K562 (cell line): ENCODE results near the gene CNOT6L.

ENCODE experiments used
- ATF7 ChIP-seq: fragments of 450-650 bp; IDR thresholded peaks from 2 replicates; pipeline ENCODE4 v1.7.1; 2014; ENCODE audit warnings: mild to moderate bottlenecking, moderate library complexity
- KLF13 ChIP-seq: fragments of 450-650 bp; IDR thresholded peaks from 2 replicates; pipeline ENCODE4 v1.6.1; 2016; ENCODE audit warnings: missing genetic modification characterization, low read depth, mild to moderate bottlenecking, missing compliant biosample characterization, moderate library complexity, borderline replicate concordance
- MTA2 ChIP-seq: fragments of 450-650 bp; IDR thresholded peaks from 2 replicates; pipeline ENCODE4 v1.6.1; 2016; ENCODE audit warnings: low read depth
- NCOA4 ChIP-seq: fragments of 450-650 bp; IDR thresholded peaks from 2 replicates; pipeline ENCODE4 v1.6.1; 2018; ENCODE audit warnings: mild to moderate bottlenecking; ENCODE audit not compliant: partially characterized antibody
- NR1H2 ChIP-seq: sonication (generic); formaldehyde crosslinking; IDR thresholded peaks from 2 replicates; pipeline ENCODE4 v1.4.0; 2020; ENCODE audit warnings: mild to moderate bottlenecking, missing genetic modification reagents
- NRF1 ChIP-seq, 2 experiments: fragments of 450-650 bp; IDR thresholded peaks in 1 of 2; conservative IDR thresholded peaks in 1 of 2; 2 replicates each; pipeline ENCODE4 v1.6.1; 2014; ENCODE audit warnings: mild to moderate bottlenecking in 2 of 2
- POLR2AphosphoS5 ChIP-seq: IDR thresholded peaks from 2 replicates; pipeline ENCODE4 v1.6.1; 2011; ENCODE audit warnings: mild to moderate bottlenecking, low read depth, low read length, moderate library complexity; ENCODE audit not compliant: control insufficient read depth, insufficient read depth
- SAP30 ChIP-seq: fragments of 200-600 bp; sonication (generic); IDR thresholded peaks from 2 replicates; pipeline ENCODE4 v1.6.1; 2012; ENCODE audit warnings: borderline replicate concordance, low read depth, mild to moderate bottlenecking, moderate library complexity, low read length, control low read depth, inconsistent platforms; ENCODE audit not compliant: insufficient read depth, poor library complexity, severe bottlenecking
- SMAD1 ChIP-seq: fragments of 150-350 bp; IDR thresholded peaks from 2 replicates; pipeline ENCODE4 v1.6.1; 2014; ENCODE audit warnings: low read length, low read depth; ENCODE audit not compliant: partially characterized antibody
- SMARCC2 ChIP-seq: fragments of 450-650 bp; IDR thresholded peaks from 2 replicates; pipeline ENCODE4 v1.6.1; 2017; ENCODE audit warnings: antibody characterized with exemption, moderate library complexity, mild to moderate bottlenecking, low read depth
- ZNF197 ChIP-seq: fragments of 200-800 bp; sonication (Bioruptor generic); IDR thresholded peaks from 2 replicates; pipeline ENCODE4 v1.6.1; 2016; ENCODE audit warnings: low read depth, missing genetic modification characterization, missing compliant biosample characterization
- TF ChIP-seq, protein P1 (sequence below), 2 experiments: fragments of 450-650 bp in 1 of 2; IDR thresholded peaks; 2 replicates each; pipeline ENCODE4 v1.6.1; 2011 to 2017; ENCODE audit warnings: low read depth in 2 of 2, antibody characterized with exemption in 1 of 2, borderline replicate concordance in 1 of 2, low read length in 1 of 2, mild to moderate bottlenecking in 1 of 2, mixed read lengths in 1 of 2; ENCODE audit not compliant: control insufficient read depth in 1 of 2
- TF ChIP-seq, protein P2 (sequence below), 3 experiments: IDR thresholded peaks in 2 of 3; conservative IDR thresholded peaks in 1 of 3; 2 replicates each; pipeline ENCODE4 v1.5.1; 2011 to 2012; ENCODE audit warnings: low read length in 3 of 3, mild to moderate bottlenecking in 3 of 3, control low read depth in 2 of 3, improper control_type of control experiment in 1 of 3, inconsistent platforms in 1 of 3, low read depth in 1 of 3, mixed read lengths in 1 of 3, moderate library complexity in 1 of 3; ENCODE audit not compliant: insufficient read depth in 2 of 3

DNA sequence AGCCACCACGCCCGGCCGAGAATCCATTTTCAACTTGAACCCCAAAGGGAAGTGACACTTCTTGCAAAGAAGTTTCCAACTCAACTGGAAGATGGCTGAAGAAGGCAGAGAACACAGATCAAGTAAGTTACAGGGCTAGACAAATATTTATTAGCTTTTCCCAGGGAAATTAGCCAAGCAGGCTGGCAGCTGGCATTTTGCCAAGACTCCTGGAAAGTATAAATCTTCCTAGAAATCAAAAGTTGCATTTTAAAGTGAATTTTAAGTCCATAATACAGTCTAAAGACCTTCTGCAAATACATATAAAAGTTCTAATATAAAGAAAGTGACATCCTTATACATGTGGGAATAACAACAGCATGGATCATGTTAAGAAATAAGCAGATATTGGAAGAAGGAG lies 40.1 kb upstream of the CNOT6L start:
- TF ChIP-seq, protein P1, sequence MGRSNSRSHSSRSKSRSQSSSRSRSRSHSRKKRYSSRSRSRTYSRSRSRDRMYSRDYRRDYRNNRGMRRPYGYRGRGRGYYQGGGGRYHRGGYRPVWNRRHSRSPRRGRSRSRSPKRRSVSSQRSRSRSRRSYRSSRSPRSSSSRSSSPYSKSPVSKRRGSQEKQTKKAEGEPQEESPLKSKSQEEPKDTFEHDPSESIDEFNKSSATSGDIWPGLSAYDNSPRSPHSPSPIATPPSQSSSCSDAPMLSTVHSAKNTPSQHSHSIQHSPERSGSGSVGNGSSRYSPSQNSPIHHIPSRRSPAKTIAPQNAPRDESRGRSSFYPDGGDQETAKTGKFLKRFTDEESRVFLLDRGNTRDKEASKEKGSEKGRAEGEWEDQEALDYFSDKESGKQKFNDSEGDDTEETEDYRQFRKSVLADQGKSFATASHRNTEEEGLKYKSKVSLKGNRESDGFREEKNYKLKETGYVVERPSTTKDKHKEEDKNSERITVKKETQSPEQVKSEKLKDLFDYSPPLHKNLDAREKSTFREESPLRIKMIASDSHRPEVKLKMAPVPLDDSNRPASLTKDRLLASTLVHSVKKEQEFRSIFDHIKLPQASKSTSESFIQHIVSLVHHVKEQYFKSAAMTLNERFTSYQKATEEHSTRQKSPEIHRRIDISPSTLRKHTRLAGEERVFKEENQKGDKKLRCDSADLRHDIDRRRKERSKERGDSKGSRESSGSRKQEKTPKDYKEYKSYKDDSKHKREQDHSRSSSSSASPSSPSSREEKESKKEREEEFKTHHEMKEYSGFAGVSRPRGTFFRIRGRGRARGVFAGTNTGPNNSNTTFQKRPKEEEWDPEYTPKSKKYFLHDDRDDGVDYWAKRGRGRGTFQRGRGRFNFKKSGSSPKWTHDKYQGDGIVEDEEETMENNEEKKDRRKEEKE (IDR thresholded peaks at IDR 0.05; ENCODE audit: borderline replicate concordance in 1 of 2, control insufficient read depth in 1 of 2, low read depth in 2 of 2, low read length in 1 of 2), result no peak
- TF ChIP-seq SAP30 (no peak), NR1H2 (CRISPR knock-in tag) (no peak), KLF13 (no peak), SMAD1 (no peak), SMARCC2 (no peak), ATF7 (no peak), MTA2 (no peak), POLR2AphosphoS5 (no peak), NRF1 (conservative IDR thresholded peaks at IDR 0.05 in 1 of 2, IDR thresholded peaks at IDR 0.05 in 1 of 2) (no peak), ZNF197 (no peak), NCOA4 (no peak)
- TF ChIP-seq, protein P2, sequence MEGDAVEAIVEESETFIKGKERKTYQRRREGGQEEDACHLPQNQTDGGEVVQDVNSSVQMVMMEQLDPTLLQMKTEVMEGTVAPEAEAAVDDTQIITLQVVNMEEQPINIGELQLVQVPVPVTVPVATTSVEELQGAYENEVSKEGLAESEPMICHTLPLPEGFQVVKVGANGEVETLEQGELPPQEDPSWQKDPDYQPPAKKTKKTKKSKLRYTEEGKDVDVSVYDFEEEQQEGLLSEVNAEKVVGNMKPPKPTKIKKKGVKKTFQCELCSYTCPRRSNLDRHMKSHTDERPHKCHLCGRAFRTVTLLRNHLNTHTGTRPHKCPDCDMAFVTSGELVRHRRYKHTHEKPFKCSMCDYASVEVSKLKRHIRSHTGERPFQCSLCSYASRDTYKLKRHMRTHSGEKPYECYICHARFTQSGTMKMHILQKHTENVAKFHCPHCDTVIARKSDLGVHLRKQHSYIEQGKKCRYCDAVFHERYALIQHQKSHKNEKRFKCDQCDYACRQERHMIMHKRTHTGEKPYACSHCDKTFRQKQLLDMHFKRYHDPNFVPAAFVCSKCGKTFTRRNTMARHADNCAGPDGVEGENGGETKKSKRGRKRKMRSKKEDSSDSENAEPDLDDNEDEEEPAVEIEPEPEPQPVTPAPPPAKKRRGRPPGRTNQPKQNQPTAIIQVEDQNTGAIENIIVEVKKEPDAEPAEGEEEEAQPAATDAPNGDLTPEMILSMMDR (IDR thresholded peaks at IDR 0.05 in 2 of 3, conservative IDR thresholded peaks at IDR 0.05 in 1 of 3; ENCODE audit: insufficient read depth in 2 of 3, low read depth in 1 of 3, low read length in 3 of 3), result no peak
